A549 (cell line): ENCODE measurements around the gene HOXA5. TPM values are rescaled to one million over a fixed set of nuclear protein-coding genes. Genes with fewer than 3 reads are reported as not detected.

ENCODE experiments used
- ATAC-seq, 2 experiments: fragments of 200-7000 bp in 1 of 2; fragments of >200 bp in 1 of 2; cut with Nextera tagmentation in 1 of 2; cut with Tn5 transposase in 1 of 2; 3 replicates each; pipeline versions ENCODE4 v1.8.0 to v1.9.1; 2018 to 2020; ENCODE audit warnings: mild to moderate bottlenecking in 1 of 2, moderate library complexity in 1 of 2
- CTCF ChIA-PET: fragments of 300-600 bp; sonication (Branson Sonifier 250); formaldehyde crosslinking; extraction: SDS; loops from one replicate; lab custom pipeline; 2021; ENCODE audit warnings: antibody characterized with exemption, inconsistent platforms; lab: Yijun Ruan, JAX
- POLR2A ChIA-PET: fragments of 350-600 bp; formaldehyde crosslinking; extraction: SDS; loops from one replicate; lab custom pipeline; 2021; ENCODE audit warnings: antibody characterized with exemption, inconsistent platforms; lab: Yijun Ruan, JAX
- DNase-seq, 2 experiments: peaks; one replicate each; pipeline versions ENCODE4 v3.0.0 to v3.0.0-alpha.2; 2011 to 2016; ENCODE audit warnings: low read depth in 1 of 2, low spot score in 1 of 2
- FAIRE-seq: peaks from 2 replicates; lab custom pipeline; 2011; peaks lifted over from hg19 to GRCh38; lab: Jason Lieb, UNC
- H3K27ac ChIP-seq, 2 experiments: fragments of >200 bp; sonication (Bioruptor Twin); formaldehyde crosslinking; 3 replicates each; pipeline ENCODE4 v1.5.1; 2016 to 2017
- H3K4me1 ChIP-seq: fragments of >200 bp; sonication (Bioruptor Twin); formaldehyde crosslinking; 3 replicates; pipeline ENCODE4 v1.6.1; 2016
- H3K4me2 ChIP-seq: fragments of >200 bp; sonication (Bioruptor Twin); formaldehyde crosslinking; 3 replicates; pipeline ENCODE4 v1.6.1; 2016
- H3K4me3 ChIP-seq: fragments of >200 bp; sonication (Bioruptor Twin); formaldehyde crosslinking; 3 replicates; pipeline ENCODE4 v1.5.1; 2016
- H3K9me3 ChIP-seq: fragments of >200 bp; sonication (Bioruptor Twin); formaldehyde crosslinking; 3 replicates; pipeline ENCODE4 v1.6.1; 2016
- BHLHE40 ChIP-seq: IDR thresholded peaks from 2 replicates; pipeline ENCODE4 v1.6.1; 2012; ENCODE audit warnings: low read depth, low read length, inconsistent platforms
- CEBPB ChIP-seq, 2 experiments: fragments of >200 bp in 1 of 2; sonication (Bioruptor Twin) in 1 of 2; formaldehyde crosslinking in 1 of 2; IDR thresholded peaks; 2 replicates each; pipeline ENCODE4 v1.6.1; 2012 to 2016
- EHF ChIP-seq: fragments of 250-450 bp; sonication (Bioruptor Pico); IDR thresholded peaks from 2 replicates; pipeline ENCODE4 v1.5.0; 2020; ENCODE audit warnings: mild to moderate bottlenecking
- EHMT2 ChIP-seq: fragments of 200-600 bp; sonication (generic); IDR thresholded peaks from 2 replicates; pipeline ENCODE4 v1.6.1; 2016; ENCODE audit warnings: antibody characterized with exemption, low read depth, mild to moderate bottlenecking, moderate library complexity
- EP300 ChIP-seq, 2 experiments: fragments of >200 bp; sonication (Bioruptor Twin); formaldehyde crosslinking; IDR thresholded peaks; 2 replicates in 1 of 2; 3 replicates in 1 of 2; pipeline ENCODE4 v1.6.1; 2016 to 2017
- ESRRA ChIP-seq: fragments of 150-350 bp; IDR thresholded peaks from 2 replicates; pipeline ENCODE4 v1.6.1; 2014; ENCODE audit warnings: mild to moderate bottlenecking, low read length, borderline replicate concordance
- FOSL2 ChIP-seq, 2 experiments: fragments of 450-650 bp in 1 of 2; fragments of >200 bp in 1 of 2; sonication (Bioruptor Twin) in 1 of 2; formaldehyde crosslinking; IDR thresholded peaks; 2 replicates each; pipeline versions ENCODE4 v1.5.0 to v1.6.1; 2016 to 2020; ENCODE audit warnings: mild to moderate bottlenecking in 1 of 2, moderate library complexity in 1 of 2
- FOXS1 ChIP-seq: fragments of 250-450 bp; sonication (Bioruptor Pico); IDR thresholded peaks from 2 replicates; pipeline ENCODE4 v1.5.0; 2020; ENCODE audit warnings: mild to moderate bottlenecking, moderate library complexity
- GATA3 ChIP-seq: IDR thresholded peaks from 2 replicates; pipeline ENCODE4 v1.6.1; 2012; ENCODE audit warnings: borderline replicate concordance
- HDAC2 ChIP-seq: fragments of 200-600 bp; sonication (generic); IDR thresholded peaks from 2 replicates; pipeline ENCODE4 v1.6.1; 2016
- HOXB5 ChIP-seq: fragments of 250-450 bp; sonication (Bioruptor Pico); IDR thresholded peaks from 2 replicates; pipeline ENCODE4 v1.5.0; 2020; ENCODE audit warnings: mild to moderate bottlenecking, moderate library complexity
- MYC ChIP-seq: IDR thresholded peaks from 2 replicates; pipeline ENCODE4 v1.6.1; 2012; ENCODE audit warnings: mild to moderate bottlenecking, inconsistent platforms, low read length, improper control_type of control experiment, borderline replicate concordance
- PHF8 ChIP-seq: fragments of 200-600 bp; sonication (generic); IDR thresholded peaks from 2 replicates; pipeline ENCODE4 v1.6.1; 2016; ENCODE audit warnings: low read depth, mild to moderate bottlenecking, antibody characterized with exemption, moderate library complexity, borderline replicate concordance
- POLR2AphosphoS2 ChIP-seq: conservative IDR thresholded peaks from 2 replicates; pipeline ENCODE4 v1.6.1; 2012; ENCODE audit warnings: low read length, improper control_type of control experiment, inconsistent platforms
- SREBF2 ChIP-seq: fragments of 450-650 bp; IDR thresholded peaks from 2 replicates; pipeline ENCODE4 v1.6.1; 2014; ENCODE audit warnings: mild to moderate bottlenecking, moderate library complexity
- TFCP2L1 ChIP-seq: fragments of 250-450 bp; sonication (Bioruptor Pico); IDR thresholded peaks from 2 replicates; pipeline ENCODE4 v1.5.0; 2021; ENCODE audit warnings: mild to moderate bottlenecking
- TP53 ChIP-seq: fragments of 250-450 bp; sonication (Bioruptor Pico); IDR thresholded peaks from 2 replicates; pipeline ENCODE4 v1.5.0; 2021; ENCODE audit warnings: mild to moderate bottlenecking, moderate library complexity
- ZC3H11A ChIP-seq: fragments of 450-650 bp; IDR thresholded peaks from 2 replicates; pipeline ENCODE4 v1.6.1; 2014; ENCODE audit warnings: antibody characterized with exemption, mild to moderate bottlenecking
- ZFP36 ChIP-seq: fragments of 450-650 bp; IDR thresholded peaks from 2 replicates; pipeline ENCODE4 v1.6.1; 2014; ENCODE audit warnings: borderline replicate concordance; ENCODE audit not compliant: partially characterized antibody
- WGBS: methylation state at CpG from one replicate; pipeline ENCODE4 v1.1.6; 2017; ENCODE audit errors: missing lambda C conversion rate; 5-methylcytosine and 5-hydroxymethylcytosine counted together
- polyA plus RNA-seq, 4 experiments: library from polyadenylated mRNA; depleted of rRNA in 3 of 4; stranded (reverse); fragments of >200 nt; fragmentation: RNase III in 1 of 4; extraction: RNeasy Plus Mini Kit Qiagen cat#74134 plus additional on column Dnase treatment in 1 of 4; gene quantifications; 2 replicates in 3 of 4; 3 replicates in 1 of 4; pipeline ENCODE4 v1.2.3, GENCODE V29; 2011 to 2017
- TF ChIP-seq, protein P1 (sequence below): fragments of 250-450 bp; sonication (Bioruptor Pico); IDR thresholded peaks from 2 replicates; pipeline ENCODE4 v1.5.0; 2021; ENCODE audit warnings: mild to moderate bottlenecking, moderate library complexity, borderline replicate concordance
- TF ChIP-seq, protein P2 (sequence below): IDR thresholded peaks from 2 replicates; pipeline ENCODE4 v1.6.1; 2012
- TF ChIP-seq, protein P3 (sequence below): fragments of >200 bp; sonication (Bioruptor Twin); formaldehyde crosslinking; IDR thresholded peaks from 3 replicates; pipeline ENCODE4 v1.5.1; 2016
- TF ChIP-seq, protein P4 (sequence below): fragments of >200 bp; sonication (Bioruptor Twin); formaldehyde crosslinking; IDR thresholded peaks from 2 replicates; pipeline ENCODE4 v1.6.1; 2016
- TF ChIP-seq, protein P5 (sequence below): fragments of 250-450 bp; sonication (Bioruptor Pico); IDR thresholded peaks from 2 replicates; pipeline ENCODE4 v1.5.0; 2020; ENCODE audit warnings: low read depth, mild to moderate bottlenecking, moderate library complexity

Gene HOXA5
- polyA plus RNA-seq, 2 of the 4 experiments (the other 2 are of a cell fraction): 4.0 to 6.5 TPM

DNA sequence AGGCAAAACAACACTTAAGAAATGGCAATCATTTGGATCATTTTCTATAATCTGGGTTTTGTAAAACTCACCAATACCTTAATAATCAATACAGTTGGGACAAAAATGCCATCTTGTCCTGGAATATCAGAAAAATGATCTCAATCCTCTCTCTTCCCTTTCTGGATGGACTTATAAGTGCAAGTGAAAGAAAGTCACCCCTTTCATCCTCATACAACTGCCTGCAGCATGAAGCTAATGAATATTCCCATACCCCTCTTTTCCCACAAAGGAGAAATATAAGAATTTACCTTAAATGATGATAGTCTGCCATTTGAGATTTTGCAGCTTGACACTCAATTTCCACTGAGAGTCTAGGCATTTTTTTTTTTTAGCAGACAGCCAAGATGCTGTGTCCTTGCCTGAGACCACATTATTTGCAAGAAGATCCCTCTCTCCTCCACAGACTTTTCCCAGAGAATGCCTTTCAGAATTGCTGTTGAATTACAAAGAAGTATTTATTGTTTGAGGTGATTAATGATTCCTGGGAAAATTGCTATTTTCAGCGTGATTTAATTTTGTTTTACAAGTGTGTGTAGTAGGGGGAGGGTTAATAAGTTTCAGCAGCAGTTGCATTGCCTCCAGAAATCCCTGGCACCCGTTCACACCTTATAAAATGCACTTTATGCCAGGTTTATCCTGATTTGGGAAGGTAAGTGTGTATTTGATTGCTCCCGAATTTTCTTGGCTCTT is 16.7 kb downstream of the HOXA5 start:
- ChIA-PET CTCF (interaction anchor here (0.9 to 1.2 kb wide), 4 partner anchors 11 to 273 kb away, joined by 3 to 6 read pairs (median 4); no protein-coding TSS in a partner anchor), POLR2A (no interaction called here)
- Histone ChIP-seq H3K9me3 (no peaks in the 10 kb centered on the region), H3K4me1 (peaks cover 9% of the 10 kb centered on the region), H3K27ac (no peak overlapping the region), H3K4me2 (no peak overlapping the region), H3K4me3 (no peak overlapping the region)
- ATAC-seq (no peak), FAIRE-seq (no peak), DNase-seq (no peak)
- WGBS: 61% methylated on average over 3 of the region's 3 CpGs
- TF ChIP-seq EP300 (IDR thresholded peaks at IDR 0.05) (no peak), GATA3 (no peak), EHF (CRISPR knock-in tag) (no peak)

DNA sequence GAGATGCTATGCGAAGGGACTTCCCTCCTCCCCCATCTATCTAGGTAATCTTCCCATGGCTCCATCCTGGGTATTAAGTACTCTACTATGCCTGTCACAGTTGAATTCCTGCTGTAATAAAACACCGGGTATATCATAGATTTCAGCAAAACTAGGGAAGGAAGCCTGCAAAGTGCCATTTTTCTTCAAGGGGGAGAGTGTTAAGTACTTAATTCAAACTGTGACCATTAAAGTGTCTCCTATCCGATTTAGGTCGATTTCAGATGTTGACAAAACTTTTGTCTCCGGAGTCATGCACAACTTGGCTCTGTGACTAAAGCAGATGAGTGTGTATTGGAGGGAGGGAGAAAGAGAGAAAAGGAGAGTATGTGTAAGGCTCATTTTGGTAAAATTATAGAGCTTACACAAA is 17.5 kb downstream of the HOXA5 start:
- no peak for FAIRE-seq
- H3K27ac ChIP-seq: 0 out of 6 replicates have a peak overlapping the region, but pooled peaks of 1 of the 2 experiments have one; percentile 4
- CTCF ChIA-PET: interaction anchor here (0.9 to 1.2 kb wide), 3 partner anchors 25 to 272 kb away, joined by 3 to 5 read pairs (median 4); no protein-coding TSS in a partner anchor
- POLR2A ChIA-PET: no interaction called here
- no peak overlapping the region for H3K4me3 ChIP-seq
- H3K9me3 ChIP-seq: no peaks in the 10 kb centered on the region
- no peak overlapping the region for H3K4me2 ChIP-seq
- DNase-seq: no peak
- TF ChIP-seq TP53 (CRISPR knock-in tag) (no peak), HOXB5 (no peak), FOXS1 (CRISPR knock-in tag) (no peak), MYC (no peak), CEBPB (IDR thresholded peaks at IDR 0.05) (no peak), PHF8 (no peak)
- TF ChIP-seq, protein P1, sequence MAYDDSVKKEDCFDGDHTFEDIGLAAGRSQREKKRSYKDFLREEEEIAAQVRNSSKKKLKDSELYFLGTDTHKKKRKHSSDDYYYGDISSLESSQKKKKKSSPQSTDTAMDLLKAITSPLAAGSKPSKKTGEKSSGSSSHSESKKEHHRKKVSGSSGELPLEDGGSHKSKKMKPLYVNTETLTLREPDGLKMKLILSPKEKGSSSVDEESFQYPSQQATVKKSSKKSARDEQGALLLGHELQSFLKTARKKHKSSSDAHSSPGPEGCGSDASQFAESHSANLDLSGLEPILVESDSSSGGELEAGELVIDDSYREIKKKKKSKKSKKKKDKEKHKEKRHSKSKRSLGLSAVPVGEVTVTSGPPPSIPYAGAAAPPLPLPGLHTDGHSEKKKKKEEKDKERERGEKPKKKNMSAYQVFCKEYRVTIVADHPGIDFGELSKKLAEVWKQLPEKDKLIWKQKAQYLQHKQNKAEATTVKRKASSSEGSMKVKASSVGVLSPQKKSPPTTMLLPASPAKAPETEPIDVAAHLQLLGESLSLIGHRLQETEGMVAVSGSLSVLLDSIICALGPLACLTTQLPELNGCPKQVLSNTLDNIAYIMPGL: no peak
- TF ChIP-seq, protein P2, sequence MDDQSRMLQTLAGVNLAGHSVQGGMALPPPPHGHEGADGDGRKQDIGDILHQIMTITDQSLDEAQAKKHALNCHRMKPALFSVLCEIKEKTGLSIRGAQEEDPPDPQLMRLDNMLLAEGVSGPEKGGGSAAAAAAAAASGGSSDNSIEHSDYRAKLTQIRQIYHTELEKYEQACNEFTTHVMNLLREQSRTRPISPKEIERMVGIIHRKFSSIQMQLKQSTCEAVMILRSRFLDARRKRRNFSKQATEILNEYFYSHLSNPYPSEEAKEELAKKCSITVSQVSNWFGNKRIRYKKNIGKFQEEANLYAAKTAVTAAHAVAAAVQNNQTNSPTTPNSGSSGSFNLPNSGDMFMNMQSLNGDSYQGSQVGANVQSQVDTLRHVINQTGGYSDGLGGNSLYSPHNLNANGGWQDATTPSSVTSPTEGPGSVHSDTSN: no peak
- ATAC-seq: no peak
- 90% methylated on average over 5 of the region's 5 CpGs for WGBS
- H3K4me1 ChIP-seq: peaks cover 12% of the 10 kb centered on the region

DNA sequence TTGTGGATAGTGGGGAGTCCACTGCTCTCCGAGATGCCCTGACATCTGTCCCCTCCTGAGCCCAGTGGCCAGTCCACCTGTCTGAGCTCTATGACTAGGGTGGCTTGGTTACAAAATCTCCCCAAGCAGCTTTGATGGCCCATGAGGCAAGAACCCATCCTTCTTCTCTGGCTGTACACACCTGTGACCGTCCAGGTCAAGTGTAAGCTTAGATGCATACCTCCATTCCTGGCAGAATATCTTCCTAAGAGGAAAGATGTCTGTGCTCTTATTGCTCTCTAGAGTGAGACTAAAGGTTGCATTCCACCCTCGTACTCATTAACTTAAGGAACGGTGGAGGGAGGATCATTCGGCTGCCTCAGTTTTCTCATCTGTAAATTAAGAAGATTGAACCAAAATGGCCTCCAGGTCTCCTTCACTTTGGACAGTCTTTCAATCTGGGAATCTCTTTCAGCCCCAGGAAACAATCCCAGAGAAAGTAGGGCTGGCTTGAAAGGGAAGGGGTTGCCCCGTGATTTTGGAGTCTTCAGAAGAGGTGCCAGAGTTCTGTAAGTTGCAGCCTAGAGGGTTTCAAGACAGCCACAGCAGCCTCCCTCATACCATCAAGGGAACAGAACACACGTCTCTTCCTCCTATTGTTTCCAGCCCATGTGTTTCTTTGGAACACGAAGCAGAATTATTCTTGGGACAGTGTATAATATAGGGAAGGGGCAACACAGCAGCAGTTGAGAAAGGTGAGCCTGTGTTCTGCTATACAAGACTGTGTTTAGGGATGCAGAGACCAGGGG is 18.4 kb downstream of the HOXA5 start:
- POLR2A ChIA-PET: no interaction called here
- DNase-seq (no peak), ATAC-seq (no peak), FAIRE-seq (no peak)
- CTCF ChIA-PET: interaction anchor here (1.2 kb wide), 1 partner anchor 1231 kb away, joined by 3 read pairs; no protein-coding TSS in a partner anchor
- Histone ChIP-seq H3K9me3 (no peaks in the 10 kb centered on the region), H3K4me1 (peaks cover 21% of the 10 kb centered on the region), H3K4me2 (no peak overlapping the region), H3K4me3 (no peak overlapping the region), H3K27ac (0 out of 6 replicates have a peak overlapping the region, but pooled peaks of 1 of the 2 experiments have one; percentile 4)
- TF ChIP-seq EHMT2 (no peak), HDAC2 (no peak), ZC3H11A (no peak), CEBPB (IDR thresholded peaks at IDR 0.05) (no peak), BHLHE40 (no peak), ZFP36 (no peak), TFCP2L1 (CRISPR knock-in tag) (no peak), MYC (no peak), FOSL2 (IDR thresholded peaks at IDR 0.05) (no peak), FOSL2 (CRISPR knock-in tag; IDR thresholded peaks at IDR 0.05) (no peak), ESRRA (no peak), POLR2AphosphoS2 (no peak), SREBF2 (no peak)
- TF ChIP-seq, protein P3, sequence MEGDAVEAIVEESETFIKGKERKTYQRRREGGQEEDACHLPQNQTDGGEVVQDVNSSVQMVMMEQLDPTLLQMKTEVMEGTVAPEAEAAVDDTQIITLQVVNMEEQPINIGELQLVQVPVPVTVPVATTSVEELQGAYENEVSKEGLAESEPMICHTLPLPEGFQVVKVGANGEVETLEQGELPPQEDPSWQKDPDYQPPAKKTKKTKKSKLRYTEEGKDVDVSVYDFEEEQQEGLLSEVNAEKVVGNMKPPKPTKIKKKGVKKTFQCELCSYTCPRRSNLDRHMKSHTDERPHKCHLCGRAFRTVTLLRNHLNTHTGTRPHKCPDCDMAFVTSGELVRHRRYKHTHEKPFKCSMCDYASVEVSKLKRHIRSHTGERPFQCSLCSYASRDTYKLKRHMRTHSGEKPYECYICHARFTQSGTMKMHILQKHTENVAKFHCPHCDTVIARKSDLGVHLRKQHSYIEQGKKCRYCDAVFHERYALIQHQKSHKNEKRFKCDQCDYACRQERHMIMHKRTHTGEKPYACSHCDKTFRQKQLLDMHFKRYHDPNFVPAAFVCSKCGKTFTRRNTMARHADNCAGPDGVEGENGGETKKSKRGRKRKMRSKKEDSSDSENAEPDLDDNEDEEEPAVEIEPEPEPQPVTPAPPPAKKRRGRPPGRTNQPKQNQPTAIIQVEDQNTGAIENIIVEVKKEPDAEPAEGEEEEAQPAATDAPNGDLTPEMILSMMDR: no peak
- TF ChIP-seq, protein P4, sequence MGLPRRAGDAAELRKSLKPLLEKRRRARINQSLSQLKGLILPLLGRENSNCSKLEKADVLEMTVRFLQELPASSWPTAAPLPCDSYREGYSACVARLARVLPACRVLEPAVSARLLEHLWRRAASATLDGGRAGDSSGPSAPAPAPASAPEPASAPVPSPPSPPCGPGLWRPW: no peak
- TF ChIP-seq, protein P5, sequence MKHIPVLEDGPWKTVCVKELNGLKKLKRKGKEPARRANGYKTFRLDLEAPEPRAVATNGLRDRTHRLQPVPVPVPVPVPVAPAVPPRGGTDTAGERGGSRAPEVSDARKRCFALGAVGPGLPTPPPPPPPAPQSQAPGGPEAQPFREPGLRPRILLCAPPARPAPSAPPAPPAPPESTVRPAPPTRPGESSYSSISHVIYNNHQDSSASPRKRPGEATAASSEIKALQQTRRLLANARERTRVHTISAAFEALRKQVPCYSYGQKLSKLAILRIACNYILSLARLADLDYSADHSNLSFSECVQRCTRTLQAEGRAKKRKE (CRISPR knock-in tag): no peak
- WGBS: 82% methylated on average over 8 of the region's 8 CpGs
